Mesenchymal stem cell (in vitro differentiated cells and primary cell): Measurements from ENCODE around the gene GINS1.

Source experiments
- DNase-seq: peaks from one replicate; pipeline ENCODE4 v3.0.0-alpha.2; 2013
- H2AFZ ChIP-seq: one replicate; pipeline ENCODE4 v1.6.1; 2013; ENCODE audit warnings: low read depth, mild to moderate bottlenecking, control low read depth, inconsistent platforms, low read length, moderate library complexity
- H2AK5ac ChIP-seq: 2 replicates; pipeline ENCODE4 v1.6.1; 2013; ENCODE audit warnings: low read length, moderate library complexity, mild to moderate bottlenecking, inconsistent platforms; ENCODE audit not compliant: severe bottlenecking
- H2BK120ac ChIP-seq: one replicate; pipeline ENCODE4 v1.6.1; 2013; ENCODE audit warnings: low read depth, mild to moderate bottlenecking, inconsistent platforms, low read length, moderate library complexity
- H2BK12ac ChIP-seq, 2 experiments: one replicate each; pipeline ENCODE4 v1.6.1; 2013; ENCODE audit warnings: inconsistent platforms in 2 of 2, low read length in 2 of 2, mild to moderate bottlenecking in 2 of 2, moderate library complexity in 2 of 2, control low read depth in 1 of 2
- H2BK15ac ChIP-seq: one replicate; pipeline ENCODE4 v1.6.1; 2013; ENCODE audit warnings: mild to moderate bottlenecking, low read depth, inconsistent platforms; ENCODE audit not compliant: poor library complexity, severe bottlenecking
- H2BK5ac ChIP-seq: 2 replicates; pipeline ENCODE4 v1.6.1; 2013; ENCODE audit warnings: low read depth, mild to moderate bottlenecking, low read length, control low read depth, inconsistent platforms; ENCODE audit not compliant: poor library complexity, severe bottlenecking
- H3K14ac ChIP-seq, 2 experiments: one replicate each; pipeline ENCODE4 v1.6.1; 2013; ENCODE audit warnings: inconsistent platforms in 2 of 2, low read length in 2 of 2, control low read depth in 1 of 2, mild to moderate bottlenecking in 1 of 2, moderate library complexity in 1 of 2
- H3K18ac ChIP-seq, 2 experiments: one replicate each; pipeline ENCODE4 v1.6.1; 2013; ENCODE audit warnings: inconsistent platforms in 2 of 2, low read length in 2 of 2, control low read depth in 1 of 2, low read depth in 1 of 2, mild to moderate bottlenecking in 1 of 2
- H3K23ac ChIP-seq, 2 experiments: one replicate each; pipeline ENCODE4 v1.6.1; 2013; ENCODE audit warnings: inconsistent platforms in 2 of 2, low read length in 2 of 2, mild to moderate bottlenecking in 2 of 2, moderate library complexity in 2 of 2, control low read depth in 1 of 2
- H3K27ac ChIP-seq: 2 replicates; pipeline ENCODE4 v1.5.1; 2013; ENCODE audit warnings: mild to moderate bottlenecking, moderate library complexity, low read length, control low read depth, inconsistent platforms; ENCODE audit not compliant: poor library complexity, severe bottlenecking
- H3K27me3 ChIP-seq, 2 experiments: 2 replicates each; pipeline versions ENCODE4 v1.6.1 to v1.7.0; 2013; ENCODE audit warnings: low read length in 2 of 2, mild to moderate bottlenecking in 2 of 2, moderate library complexity in 2 of 2, control low read depth in 1 of 2, inconsistent platforms in 1 of 2; ENCODE audit not compliant: control insufficient read depth in 1 of 2, insufficient read depth in 1 of 2
- H3K36me3 ChIP-seq, 2 experiments: 2 replicates each; pipeline versions ENCODE4 v1.6.1 to v1.7.0; 2013; ENCODE audit warnings: low read length in 2 of 2, control low read depth in 1 of 2, inconsistent platforms in 1 of 2, low read depth in 1 of 2, mild to moderate bottlenecking in 1 of 2; ENCODE audit not compliant: insufficient read depth in 2 of 2, control insufficient read depth in 1 of 2
- H3K4ac ChIP-seq, 2 experiments: one replicate each; pipeline ENCODE4 v1.6.1; 2013; ENCODE audit warnings: inconsistent platforms in 2 of 2, low read length in 2 of 2, mild to moderate bottlenecking in 2 of 2, moderate library complexity in 2 of 2, control low read depth in 1 of 2, low read depth in 1 of 2
- H3K4me1 ChIP-seq: 2 replicates; pipeline ENCODE4 v1.6.1; 2013; ENCODE audit warnings: low read depth, low read length, control low read depth; ENCODE audit not compliant: control insufficient read depth, insufficient read depth
- H3K4me2 ChIP-seq: 2 replicates; pipeline ENCODE4 v1.6.1; 2013; ENCODE audit warnings: low read length, mild to moderate bottlenecking, inconsistent platforms; ENCODE audit not compliant: poor library complexity, severe bottlenecking
- H3K4me3 ChIP-seq, 2 experiments: 2 replicates each; pipeline versions ENCODE4 v1.5.1 to v1.7.0; 2013; ENCODE audit warnings: low read length in 2 of 2, mild to moderate bottlenecking in 2 of 2, control low read depth in 1 of 2, low read depth in 1 of 2; ENCODE audit not compliant: insufficient read depth in 1 of 2
- H3K79me1 ChIP-seq: replicated peaks from 2 replicates; pipeline ENCODE4 v1.6.1; 2013; ENCODE audit warnings: mild to moderate bottlenecking, control low read depth, low read length, inconsistent platforms; ENCODE audit not compliant: poor library complexity, severe bottlenecking
- H3K9ac ChIP-seq: 2 replicates; pipeline ENCODE4 v1.7.0; 2013; ENCODE audit warnings: mild to moderate bottlenecking, low read length, moderate library complexity
- H3K9me3 ChIP-seq: 2 replicates; pipeline ENCODE4 v1.7.0; 2013; ENCODE audit warnings: mild to moderate bottlenecking, low read length; ENCODE audit not compliant: control insufficient read depth
- H4K8ac ChIP-seq: one replicate; pipeline ENCODE4 v1.6.1; 2013; ENCODE audit warnings: inconsistent platforms, mild to moderate bottlenecking, low read length, moderate library complexity
- H4K91ac ChIP-seq: one replicate; pipeline ENCODE4 v1.6.1; 2013; ENCODE audit warnings: mild to moderate bottlenecking, low read length, inconsistent platforms
- WGBS: methylation state at CpG from one replicate; pipeline ENCODE4 v1.1.7; 2013; ENCODE audit warnings: mixed read lengths; 5-methylcytosine and 5-hydroxymethylcytosine counted together

The GINS1 gene

DNA sequence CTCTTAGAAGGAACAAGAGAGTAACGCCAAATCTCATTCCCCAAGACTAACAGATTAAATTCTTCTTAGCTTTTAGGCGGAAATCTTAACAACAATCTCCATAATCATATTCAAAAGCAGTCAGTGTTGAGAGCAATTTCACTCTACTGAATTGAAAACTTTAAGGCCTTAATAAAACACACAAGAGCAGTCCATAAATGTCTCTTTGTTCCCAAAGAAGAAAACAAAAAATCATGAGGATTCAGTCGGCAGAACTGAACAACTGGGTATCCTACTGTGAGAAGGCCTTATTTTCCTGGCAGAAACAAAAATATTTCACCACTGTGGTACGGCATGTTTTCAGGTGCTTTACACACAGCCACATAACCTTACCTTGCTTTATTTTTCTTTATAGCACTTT, 31.2 kb upstream of the GINS1 start:
- Histone ChIP-seq H3K27me3 (no peaks in the 10 kb centered on the region), H2BK15ac (no peak overlapping the region), H3K23ac (no peak overlapping the region), H3K14ac (no peak overlapping the region), H3K4me3 (no peak overlapping the region), H3K4ac (no peak overlapping the region), H3K9ac (no peak overlapping the region), H2BK12ac (no peak overlapping the region), H3K36me3 (peaks cover 2 to 6% of the 10 kb centered on the region in 2 experiments), H3K4me2 (no peak overlapping the region), H2AFZ (no peak overlapping the region), H3K9me3 (peaks cover 13% of the 10 kb centered on the region), H3K79me1 (peaks cover 27% of the 10 kb centered on the region), H4K91ac (no peak overlapping the region), H4K8ac (no peak overlapping the region), H2AK5ac (no peak overlapping the region), H3K4me1 (peaks cover 10% of the 10 kb centered on the region), H2BK5ac (no peak overlapping the region), H2BK120ac (no peak overlapping the region), H3K18ac (no peak overlapping the region), H3K27ac (no peak overlapping the region)
- WGBS = 97% methylated on average over 4 of the region's 4 CpGs
- no peak for DNase-seq

DNA sequence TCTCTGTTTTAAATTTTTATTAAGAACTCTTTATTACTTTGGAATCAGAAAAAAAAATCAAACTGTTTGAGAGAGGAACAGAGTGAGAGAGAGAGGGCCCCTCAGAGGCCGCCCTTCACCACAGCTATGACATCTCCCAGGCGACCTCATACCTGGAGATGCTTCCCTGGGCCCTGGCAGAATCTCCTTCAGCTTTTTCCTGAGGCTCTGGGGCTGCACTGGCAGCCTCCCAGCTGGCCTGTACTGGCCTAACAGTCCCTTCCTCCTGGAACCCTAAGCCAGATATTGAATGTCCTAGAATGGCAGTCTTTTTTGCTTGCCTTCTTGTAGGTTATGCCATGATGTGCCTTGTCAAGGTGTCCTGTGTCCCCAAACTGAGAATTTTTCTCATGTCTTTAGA, 30.6 kb upstream of the GINS1 start:
- Histone ChIP-seq H4K91ac (no peak overlapping the region), H2BK5ac (no peak overlapping the region), H2AFZ (no peak overlapping the region), H3K4me2 (no peak overlapping the region), H3K14ac (no peak overlapping the region), H2BK15ac (no peak overlapping the region), H2AK5ac (no peak overlapping the region), H3K23ac (no peak overlapping the region), H3K4ac (no peak overlapping the region), H3K9ac (no peak overlapping the region), H3K4me1 (peaks cover 10% of the 10 kb centered on the region), H3K36me3 (peaks cover 5 to 9% of the 10 kb centered on the region in 2 experiments), H3K18ac (no peak overlapping the region), H4K8ac (no peak overlapping the region), H3K27me3 (no peaks in the 10 kb centered on the region), H3K4me3 (no peak overlapping the region), H3K79me1 (peaks cover 26% of the 10 kb centered on the region), H3K9me3 (peaks cover 6% of the 10 kb centered on the region), H2BK12ac (no peak overlapping the region), H2BK120ac (no peak overlapping the region), H3K27ac (no peak overlapping the region)
- WGBS = 85% methylated on average over 2 of the region's 2 CpGs
- DNase-seq = no peak

DNA sequence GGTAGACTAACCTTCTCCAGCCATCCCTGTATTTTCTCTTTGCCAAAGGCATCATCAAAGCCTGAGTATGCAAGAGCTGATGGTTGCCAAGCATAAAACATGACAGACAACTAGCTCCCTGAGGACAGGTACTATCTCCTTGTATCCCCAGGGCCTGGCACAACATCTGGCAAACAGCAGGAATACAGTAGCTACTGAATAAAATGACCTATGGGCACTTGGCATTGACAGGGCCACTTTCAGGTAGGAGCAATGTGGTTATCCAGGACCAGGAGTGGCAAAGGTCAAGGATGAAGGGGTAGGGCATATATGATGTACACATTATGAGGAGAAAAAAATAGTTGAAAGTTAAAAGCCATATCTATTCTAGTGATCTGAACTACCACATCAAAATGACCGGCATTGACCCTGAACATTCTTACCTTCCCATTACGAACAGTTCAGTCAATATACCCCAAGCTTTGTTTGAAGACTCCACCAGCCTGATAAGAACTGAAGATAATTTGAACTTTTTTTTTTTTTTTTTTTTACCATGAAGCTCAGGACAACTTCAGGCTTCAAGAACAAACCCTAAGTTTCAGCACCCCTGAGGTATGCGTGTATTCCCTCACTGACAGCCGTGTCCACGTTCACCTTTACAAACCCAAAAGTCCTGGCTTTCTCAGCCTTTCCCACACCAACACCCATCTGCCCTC, 29.1 kb upstream of the GINS1 start:
- peaks cover 15% of the 10 kb centered on the region for H3K4me1 ChIP-seq
- H2BK12ac ChIP-seq = no peak overlapping the region
- no peak overlapping the region for H4K91ac ChIP-seq
- DNase-seq = no peak
- no peaks in the 10 kb centered on the region for H3K9me3 ChIP-seq
- H4K8ac ChIP-seq = no peak overlapping the region
- H2AFZ ChIP-seq = no peak overlapping the region
- H3K4ac ChIP-seq = no peak overlapping the region
- no peak overlapping the region for H3K18ac ChIP-seq
- H3K79me1 ChIP-seq = peaks cover 22% of the 10 kb centered on the region
- no peak overlapping the region for H3K23ac ChIP-seq
- no peak overlapping the region for H3K27ac ChIP-seq
- H3K4me3 ChIP-seq = no peak overlapping the region
- no peak overlapping the region for H2AK5ac ChIP-seq
- H3K4me2 ChIP-seq = no peak overlapping the region
- H2BK5ac ChIP-seq = no peak overlapping the region
- peaks cover 10 to 17% of the 10 kb centered on the region in 2 experiments for H3K36me3 ChIP-seq
- H3K27me3 ChIP-seq = no peaks in the 10 kb centered on the region
- no peak overlapping the region for H2BK15ac ChIP-seq
- no peak overlapping the region for H3K9ac ChIP-seq
- H3K14ac ChIP-seq = no peak overlapping the region
- WGBS = 99% methylated on average over 5 of the region's 5 CpGs
- H2BK120ac ChIP-seq = no peak overlapping the region

DNA sequence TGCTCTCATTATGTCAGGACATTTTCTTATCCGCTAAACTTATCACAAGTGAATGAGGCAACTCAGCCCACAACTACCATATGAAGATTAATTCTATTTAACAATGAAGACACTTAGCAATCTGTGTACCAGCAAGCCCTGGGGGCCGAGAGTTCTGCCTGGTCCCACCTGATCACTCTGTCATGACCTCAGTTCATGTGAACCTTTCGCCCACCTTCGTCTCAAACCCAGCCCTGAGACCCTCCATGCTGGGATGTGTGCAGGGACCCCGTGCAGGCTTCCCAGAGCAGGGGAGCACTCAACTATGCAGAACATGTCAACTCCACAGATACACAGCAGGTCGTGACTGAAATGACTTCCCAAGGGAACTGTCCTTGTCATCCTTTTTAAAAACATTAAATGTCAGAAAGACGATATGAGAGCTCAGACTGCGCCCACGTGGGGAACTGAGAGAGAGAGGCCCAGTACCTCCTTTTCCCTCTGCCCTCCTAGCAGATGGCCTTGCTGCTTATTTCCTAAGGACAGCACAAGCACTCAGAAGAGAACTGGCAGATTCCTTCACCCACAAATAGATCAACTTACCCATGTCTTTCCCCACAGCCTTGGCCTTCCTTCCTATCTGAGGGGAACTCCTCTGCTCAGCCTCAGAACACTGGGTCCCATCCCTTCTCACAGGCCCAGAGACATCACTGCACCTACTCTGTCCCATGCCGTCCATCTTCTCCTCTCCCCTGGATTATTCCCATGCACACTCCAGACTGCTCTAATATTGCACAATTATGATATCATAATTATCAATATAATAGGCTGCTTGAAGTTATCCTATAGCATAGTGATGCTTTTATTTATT, 28.4 kb upstream of the GINS1 start:
- no peak overlapping the region for H2BK5ac ChIP-seq
- no peak overlapping the region for H4K91ac ChIP-seq
- no peak overlapping the region for H3K4me3 ChIP-seq
- H2AK5ac ChIP-seq = peak overlapping the region; percentile 38
- no peak overlapping the region for H4K8ac ChIP-seq
- DNase-seq = no peak
- H3K4me1 ChIP-seq = peaks cover 15% of the 10 kb centered on the region
- H3K27ac ChIP-seq = no peak overlapping the region
- no peak overlapping the region for H3K4me2 ChIP-seq
- H3K18ac ChIP-seq = no peak overlapping the region
- no peak overlapping the region for H2AFZ ChIP-seq
- peaks cover 20% of the 10 kb centered on the region for H3K79me1 ChIP-seq
- H3K14ac ChIP-seq = no peak overlapping the region
- peak overlapping the region in 1 of 2 experiments; percentile 38 for H3K23ac ChIP-seq
- WGBS = 91% methylated on average over 9 of the region's 10 CpGs
- peaks cover 10 to 17% of the 10 kb centered on the region in 2 experiments for H3K36me3 ChIP-seq
- H3K4ac ChIP-seq = no peak overlapping the region
- no peak overlapping the region for H2BK120ac ChIP-seq
- no peaks in the 10 kb centered on the region for H3K27me3 ChIP-seq
- no peaks in the 10 kb centered on the region for H3K9me3 ChIP-seq
- no peak overlapping the region for H2BK15ac ChIP-seq
- H3K9ac ChIP-seq = no peak overlapping the region
- no peak overlapping the region for H2BK12ac ChIP-seq
